GM12878 (cell line): ENCODE results near the gene SYCP3. TPM values are rescaled to one million over a fixed set of nuclear protein-coding genes. Genes with fewer than 3 reads are reported as not detected.
A peak's percentile ranks its signal among the peaks of the same experiment; 100 is the strongest.

ENCODE experiments used
- ATAC-seq: fragments of 200-7000 bp; cut with Tn5 transposase; 3 replicates; pipeline ENCODE4 v1.9.1; 2020; ENCODE audit warnings: mild to moderate bottlenecking, moderate library complexity
- BruUV-seq: library from RNA; stranded (reverse); fragments of 400-500 nt; replicated peaks from 2 replicates; lab custom pipeline; 2021; lab: Mats Ljungman, UMichigan
- CTCF ChIA-PET: fragments of 300-600 bp; sonication (Branson Sonifier 250); formaldehyde crosslinking; extraction: SDS; loops from one replicate; lab custom pipeline; 2021; ENCODE audit warnings: inconsistent platforms; lab: Yijun Ruan, JAX
- POLR2A ChIA-PET: fragments of 350-600 bp; formaldehyde crosslinking; extraction: SDS; loops from one replicate; lab custom pipeline; 2021; ENCODE audit warnings: inconsistent platforms; lab: Charles Lee
- RAD21 ChIA-PET: fragments of 300-600 bp; sonication (Branson Sonifier 250); formaldehyde crosslinking; loops from one replicate; lab custom pipeline; 2023; ENCODE audit warnings: antibody characterized with exemption; ENCODE audit not compliant: unreplicated experiment; lab: Charles Lee
- SMC1A ChIA-PET: fragments of 300-600 bp; sonication (Branson Sonifier 250); formaldehyde crosslinking; loops from one replicate; lab custom pipeline; 2023; ENCODE audit not compliant: unreplicated experiment, uncharacterized antibody; lab: Charles Lee
- DNase-seq: peaks from one replicate; pipeline ENCODE4 v3.0.0-alpha.2; 2011; ENCODE audit warnings: low read depth, low spot score
- FAIRE-seq: peaks from 3 replicates; lab custom pipeline; 2011; peaks lifted over from hg19 to GRCh38; lab: Jason Lieb, UNC
- H2AFZ ChIP-seq: 2 replicates; pipeline ENCODE4 v1.6.0; 2011; ENCODE audit warnings: low read depth, low read length, control low read depth; ENCODE audit not compliant: control insufficient read depth
- H3K27ac ChIP-seq: 2 replicates; pipeline ENCODE4 v1.5.1; 2011; ENCODE audit warnings: control low read depth; ENCODE audit not compliant: control insufficient read depth, insufficient read depth
- H3K27me3 ChIP-seq, 2 experiments: replicated peaks in 1 of 2; 2 replicates each; pipeline versions ENCODE4 v1.6.0 to v1.6.1; 2011; ENCODE audit warnings: low read length in 1 of 2; ENCODE audit not compliant: control insufficient read depth in 2 of 2, insufficient read depth in 2 of 2
- H3K36me3 ChIP-seq, 2 experiments: 2 replicates each; pipeline ENCODE4 v1.5.1; 2011; ENCODE audit warnings: low read length in 1 of 2; ENCODE audit not compliant: control insufficient read depth in 2 of 2, insufficient read depth in 2 of 2
- H3K4me1 ChIP-seq: 2 replicates; pipeline ENCODE4 v1.6.1; 2011; ENCODE audit warnings: mild to moderate bottlenecking, low read length, moderate library complexity, mixed read lengths; ENCODE audit not compliant: control insufficient read depth, insufficient read depth
- H3K4me2 ChIP-seq: 2 replicates; pipeline ENCODE4 v1.6.0; 2011; ENCODE audit warnings: control low read depth; ENCODE audit not compliant: control insufficient read depth, insufficient read depth
- H3K4me3 ChIP-seq: fragments of 200-600 bp; sonication (generic); 2 replicates; pipeline ENCODE4 v1.5.1; 2016
- H3K79me2 ChIP-seq: 2 replicates; pipeline ENCODE4 v1.6.0; 2011; ENCODE audit warnings: low read length; ENCODE audit not compliant: control insufficient read depth, insufficient read depth
- H3K9ac ChIP-seq: 2 replicates; pipeline ENCODE4 v1.8.0; 2011; ENCODE audit warnings: low read length, control low read depth, mixed read lengths; ENCODE audit not compliant: control insufficient read depth, insufficient read depth
- H3K9me3 ChIP-seq: replicated peaks from 3 replicates; pipeline ENCODE4 v1.5.1; 2011; ENCODE audit warnings: mild to moderate bottlenecking, low read length; ENCODE audit not compliant: control insufficient read depth, insufficient read depth
- H4K20me1 ChIP-seq: 2 replicates; pipeline ENCODE4 v1.6.0; 2011; ENCODE audit not compliant: control insufficient read depth, insufficient read depth
- CHD2 ChIP-seq: IDR thresholded peaks from 2 replicates; pipeline ENCODE4 v1.6.1; 2011; ENCODE audit warnings: low read depth, low read length, improper control_type of control experiment, borderline replicate concordance
- IKZF1 ChIP-seq: fragments of 450-650 bp; conservative IDR thresholded peaks from 2 replicates; pipeline ENCODE4 v1.6.1; 2017; ENCODE audit warnings: antibody characterized with exemption, mild to moderate bottlenecking
- LARP7 ChIP-seq: fragments of 450-650 bp; IDR thresholded peaks from 2 replicates; pipeline ENCODE4 v1.6.1; 2017; ENCODE audit warnings: mild to moderate bottlenecking
- MTA3 ChIP-seq: IDR thresholded peaks from 2 replicates; pipeline ENCODE4 v1.6.1; 2012; ENCODE audit warnings: low read length, inconsistent platforms, borderline replicate concordance
- SMARCA5 ChIP-seq: fragments of 450-650 bp; IDR thresholded peaks from 2 replicates; pipeline ENCODE4 v1.6.1; 2017; ENCODE audit warnings: mild to moderate bottlenecking
- WGBS: methylation state at CpG from one replicate; pipeline ENCODE4 v1.1.6; 2016; ENCODE audit warnings: low lambda C conversion rate; ENCODE audit not compliant: insufficient replicate concordance, insufficient coverage; ENCODE audit errors: missing lambda C conversion rate; 5-methylcytosine and 5-hydroxymethylcytosine counted together
- in situ Hi-C: fragments of 300-500 bp; cut with MboI; formaldehyde crosslinking; loops from 9 replicates; pipeline ENCODE4 v1.14.3; 2018; ENCODE audit warnings: mixed read lengths
- intact Hi-C: fragments of 100-400 bp; cut with micrococcal nuclease; formaldehyde crosslinking; loops from one replicate; pipeline ENCODE4 v1.14.2; 2022; ENCODE audit not compliant: unreplicated experiment
- polyA plus RNA-seq, 11 experiments: library from polyadenylated mRNA; depleted of rRNA in 4 of 11; unstranded in 6 of 11; stranded (reverse) in 5 of 11; fragments of >200 nt; fragmentation: Nextera tagmentation in 4 of 11; fragmentation: Illumina TruSeq in 1 of 11; extraction: Ambion mirVana in 4 of 11; extraction: Trizol in 1 of 11; gene quantifications; 1 replicate in 1 of 11; 2 replicates in 10 of 11; pipeline versions ENCODE4 v1.2.1 to v1.2.3, GENCODE V29; 2011 to 2016; ENCODE audit warnings: inconsistent platforms in 2 of 11, missing spikeins in 2 of 11, low read depth in 1 of 11
- total RNA-seq, 4 experiments: library from RNA; depleted of rRNA in 3 of 4; stranded (reverse); fragments of >200 nt in 3 of 4; fragmentation: Illumina TruSeq in 1 of 4; extraction: Trizol in 1 of 4; gene quantifications; 2 replicates each; pipeline versions ENCODE4 v1.2.1 to v1.2.3, GENCODE V29; 2013 to 2021

SYCP3 gene
- total and polyA plus RNA-seq, 10 of the 15 experiments (the other 5 are each of a cell fraction or from before 2014, with no cell fraction given) = 0.08 to 0.58 (median 0.21) TPM

- TF ChIP-seq CHD2 = no peak
- TF ChIP-seq IKZF1 = peak; percentile 52
- TF ChIP-seq MTA3 = no peak
- 0 out of 2 replicates have a peak, but pooled peaks have one; percentile 62 for TF ChIP-seq LARP7
- 0 out of 2 replicates have a peak, but pooled peaks have one; percentile 10 for TF ChIP-seq SMARCA5
- TF ChIP-seq, all 136 proteins: peak for 3
- ChIA-PET SMC1A (no interaction called here), CTCF (interaction anchor here (0.8 to 1.0 kb wide), 2 partner anchors 14 to 142 kb away, joined by 3 to 4 read pairs; no protein-coding TSS in a partner anchor), RAD21 (interaction anchor here (1.5 kb wide), 1 partner anchor 132 kb away, joined by 3 read pairs; no protein-coding TSS in a partner anchor), POLR2A (no interaction called here)
- Histone ChIP-seq H3K79me2 (no peaks in the 10 kb centered on the region), H3K4me1 (peaks cover 4% of the 10 kb centered on the region), H3K9me3 (no peaks in the 10 kb centered on the region), H2AFZ (peak overlapping the region; percentile 88), H3K9ac (peak overlapping the region; percentile 78), H4K20me1 (no peaks in the 10 kb centered on the region), H3K27ac (peak overlapping the region; percentile 33), H3K36me3 (no peaks in the 10 kb centered on the region), H3K4me3 (peak overlapping the region; percentile 78), H3K27me3 (no peaks in the 10 kb centered on the region), H3K4me2 (peak overlapping the region; percentile 98)
- FAIRE-seq = no peak
- intact Hi-C loops (loop anchor here (10.0 kb wide), 1 partner anchor 123 kb away; no protein-coding TSS in a partner anchor), in situ Hi-C loops (no loop called here)
- ATAC-seq = peak; percentile 55
- BruUV-seq = no TSS peak
- 1% methylated on average over 66 of the region's 67 CpGs for WGBS
- no peak for DNase-seq
These were observed 41.1 kb downstream of the SYCP3 start for GRCh38 chr12:101697930-101698799.
